ENCODE data around the gene RPL11. TPM values are rescaled to one million over a fixed set of nuclear protein-coding genes. Genes with fewer than 3 reads are reported as not detected.

Gene RPL11
- total RNA-seq (2013; cell fraction: nucleolus; rRNA removed), result 191 and 232 TPM in 2 replicates
- 2,159 and 2,394 TPM in 2 replicates for total RNA-seq (2014; rRNA removed)
- 3,824 and 3,837 TPM in 2 replicates for total RNA-seq (2014; rRNA removed; fragmentation: Illumina TruSeq; extraction: Trizol)
- 1,753 and 1,779 TPM in 2 replicates for total RNA-seq (2021)
- polyA plus RNA-seq (2011; ENCODE audit: low read depth), result 9,950 TPM
- polyA plus RNA-seq (2011; rRNA removed), result 2,789 and 3,603 TPM in 2 replicates
- polyA plus RNA-seq (2011; cell fraction: cytosol; rRNA removed), result 1,357 and 1,376 TPM in 2 replicates
- polyA plus RNA-seq (2011; cell fraction: nucleus; rRNA removed), result 510 and 599 TPM in 2 replicates
- 5,396 and 6,845 TPM in 2 replicates for polyA plus RNA-seq (2012)
- polyA plus RNA-seq (2014; fragmentation: Illumina TruSeq; extraction: Trizol), result 4,611 and 5,379 TPM in 2 replicates
- polyA plus RNA-seq (2014; fragmentation: Nextera tagmentation; extraction: Ambion mirVana), result 1,000 to 10,000 TPM; 2,510 to 2,532 TPM
- 3,466 and 3,676 TPM in 2 replicates for polyA plus RNA-seq (2014; rRNA removed)
- 1,000 to 10,000 TPM in 1 of 2 experiments, 100 to 1,000 TPM in 1; 968 to 1,082 TPM for polyA plus RNA-seq (2016; fragmentation: Nextera tagmentation; extraction: Ambion mirVana)
- 658 and 753 TPM in 2 replicates for polyA minus RNA-seq (2011; rRNA and poly(A)+ RNA removed)
- 378 and 399 TPM in 2 replicates for polyA minus RNA-seq (2011; cell fraction: cytosol; rRNA and poly(A)+ RNA removed)
- polyA minus RNA-seq (2011; cell fraction: nucleus; rRNA and poly(A)+ RNA removed), result 128 and 191 TPM in 2 replicates
- Bru-seq, nascent RNA, result percentile 100 among the genes with signal in this experiment
- percentile 100 among the genes with signal in this experiment for BruChase-seq, experiment 1, labeled RNA remaining after a 6-hour chase
- percentile 99 among the genes with signal in this experiment for BruChase-seq, experiment 2, labeled RNA remaining after a 2-hour chase
- long read RNA-seq, experiment 1, transcript RPL11-206 (6 exons, 1,017 nt), result major isoform, 1,151 of 1,625 reads
- long read RNA-seq, experiment 1, transcript RPL11-201 (6 exons, 660 nt), result minor isoform, 106 of 1,625 reads
- long read RNA-seq, experiment 1, transcript RPL11-203 (5 exons, 879 nt), result minor isoform, 326 of 1,625 reads
- long read RNA-seq, experiment 1, partial matches to known transcripts, result 14 of 1,625 reads
- long read RNA-seq, experiment 1, other reads (novel, unspliced or antisense), result 27 of 1,625 reads
- long read RNA-seq, experiment 2, transcript RPL11-201 (6 exons, 660 nt), result minor isoform, 448 of 4,263 reads
- long read RNA-seq, experiment 2, transcript RPL11-202 (5 exons, 1,600 nt), result minor isoform, 8 of 4,263 reads
- long read RNA-seq, experiment 2, transcript RPL11-206 (6 exons, 1,017 nt), result major isoform, 3,507 of 4,263 reads
- long read RNA-seq, experiment 2, transcript RPL11-203 (5 exons, 879 nt), result minor isoform, 205 of 4,263 reads
- long read RNA-seq, experiment 2, partial matches to known transcripts, result 59 of 4,263 reads
- long read RNA-seq, experiment 2, other reads (novel, unspliced or antisense), result 36 of 4,263 reads

- peak within 1 kb of the TSS; percentile 95 for H3K27ac ChIP-seq (ENCODE audit: control insufficient read depth, insufficient read depth)
- DNase-seq (ENCODE audit: low read depth, low spot score) (peak; percentile 84), ATAC-seq (peak; percentile 94), FAIRE-seq (peak; percentile 70)
- no peaks in the 10 kb centered on the region for H3K27me3 ChIP-seq (replicated peaks in 1 of 2; ENCODE audit: control insufficient read depth in 2 of 2, insufficient read depth in 2 of 2, low read length in 1 of 2)
- intact Hi-C loops (cut with micrococcal nuclease; ENCODE audit: unreplicated experiment) (no loop called here), in situ Hi-C loops (cut with MboI) (loop anchor here (5.0 kb wide), 1 partner anchor 56 kb away; no protein-coding TSS in a partner anchor)
- H3K4me1 ChIP-seq (ENCODE audit: control insufficient read depth, insufficient read depth, low read length), result peaks cover 8% of the 10 kb centered on the region
- RAD21 ChIA-PET (ENCODE audit: unreplicated experiment), result interaction anchor here (0.6 to 2.9 kb wide), 11 partner anchors 28 to 137 kb away, joined by 3 to 48 read pairs (median 5); partner anchors contain the start of genes ELOA and PITHD1
- H3K36me3 ChIP-seq (ENCODE audit: control insufficient read depth in 2 of 2, insufficient read depth in 2 of 2, low read length in 1 of 2), result peaks cover 14 to 36% of the 10 kb centered on the region in 2 experiments
- CTCF ChIA-PET, result interaction anchor here (0.6 to 10.5 kb wide), 23 partner anchors 9 to 256 kb away, joined by 3 to 155 read pairs (median 4); partner anchors contain the start of gene ELOA
- peak within 1 kb of the TSS; percentile 91 for H2AFZ ChIP-seq (ENCODE audit: control insufficient read depth, low read depth, low read length)
- H3K79me2 ChIP-seq (ENCODE audit: control insufficient read depth, insufficient read depth, low read length), result peaks cover 53% of the 10 kb centered on the region
- peak within 1 kb of the TSS; percentile 74 for H3K4me2 ChIP-seq (ENCODE audit: control insufficient read depth, insufficient read depth)
- SMC1A ChIA-PET (ENCODE audit: uncharacterized antibody, unreplicated experiment), result interaction anchor here (0.6 to 10.9 kb wide), 13 partner anchors 8 to 759 kb away, joined by 3 to 137 read pairs (median 4); partner anchors contain the start of gene ELOA
- under 1% methylated on average over 45 of the region's 45 CpGs for WGBS (ENCODE audit: insufficient coverage, insufficient replicate concordance, low lambda C conversion rate, missing lambda C conversion rate)
- peaks cover 11% of the 10 kb centered on the region for H4K20me1 ChIP-seq (ENCODE audit: control insufficient read depth, insufficient read depth)
- no TSS peak for BruUV-seq (replicated peaks)
- no peaks in the 10 kb centered on the region for H3K9me3 ChIP-seq (replicated peaks; ENCODE audit: control insufficient read depth, insufficient read depth, low read length)
- POLR2A ChIA-PET, result interaction anchor here (0.6 to 2.1 kb wide), 14 partner anchors 8 to 304 kb away, joined by 3 to 8 read pairs (median 4); partner anchors contain the start of genes ELOA and PITHD1
- H3K9ac ChIP-seq (ENCODE audit: control insufficient read depth, insufficient read depth, low read length), result peak within 1 kb of the TSS; percentile 91
- peak within 1 kb of the TSS; percentile 87 for H3K4me3 ChIP-seq
- TF ChIP-seq TCF7 (IDR thresholded peaks at IDR 0.05; ENCODE audit: borderline replicate concordance) (no peak), SIX5 (IDR thresholded peaks at IDR 0.05; ENCODE audit: low read depth, low read length, severe bottlenecking) (peak; percentile 41), HDAC2 (IDR thresholded peaks at IDR 0.05) (no peak), YBX1 (IDR thresholded peaks at IDR 0.05) (no peak), IRF4 (IDR thresholded peaks at IDR 0.05; ENCODE audit: low read depth, low read length) (no peak), NR2C1 (IDR thresholded peaks at IDR 0.05) (peak; percentile 74), CHD1 (IDR thresholded peaks at IDR 0.05; ENCODE audit: low read depth, low read length) (peak; percentile 88; the same call in 1 of the 2 replicates), RB1 (IDR thresholded peaks at IDR 0.05; ENCODE audit: borderline replicate concordance) (peak; percentile 83; the same call in 1 of the 2 replicates), WRNIP1 (IDR thresholded peaks at IDR 0.05; ENCODE audit: borderline replicate concordance, low read depth, low read length) (no peak), PML (IDR thresholded peaks at IDR 0.05; ENCODE audit: low read length) (peak; percentile 99)
- TF ChIP-seq, protein P1, sequence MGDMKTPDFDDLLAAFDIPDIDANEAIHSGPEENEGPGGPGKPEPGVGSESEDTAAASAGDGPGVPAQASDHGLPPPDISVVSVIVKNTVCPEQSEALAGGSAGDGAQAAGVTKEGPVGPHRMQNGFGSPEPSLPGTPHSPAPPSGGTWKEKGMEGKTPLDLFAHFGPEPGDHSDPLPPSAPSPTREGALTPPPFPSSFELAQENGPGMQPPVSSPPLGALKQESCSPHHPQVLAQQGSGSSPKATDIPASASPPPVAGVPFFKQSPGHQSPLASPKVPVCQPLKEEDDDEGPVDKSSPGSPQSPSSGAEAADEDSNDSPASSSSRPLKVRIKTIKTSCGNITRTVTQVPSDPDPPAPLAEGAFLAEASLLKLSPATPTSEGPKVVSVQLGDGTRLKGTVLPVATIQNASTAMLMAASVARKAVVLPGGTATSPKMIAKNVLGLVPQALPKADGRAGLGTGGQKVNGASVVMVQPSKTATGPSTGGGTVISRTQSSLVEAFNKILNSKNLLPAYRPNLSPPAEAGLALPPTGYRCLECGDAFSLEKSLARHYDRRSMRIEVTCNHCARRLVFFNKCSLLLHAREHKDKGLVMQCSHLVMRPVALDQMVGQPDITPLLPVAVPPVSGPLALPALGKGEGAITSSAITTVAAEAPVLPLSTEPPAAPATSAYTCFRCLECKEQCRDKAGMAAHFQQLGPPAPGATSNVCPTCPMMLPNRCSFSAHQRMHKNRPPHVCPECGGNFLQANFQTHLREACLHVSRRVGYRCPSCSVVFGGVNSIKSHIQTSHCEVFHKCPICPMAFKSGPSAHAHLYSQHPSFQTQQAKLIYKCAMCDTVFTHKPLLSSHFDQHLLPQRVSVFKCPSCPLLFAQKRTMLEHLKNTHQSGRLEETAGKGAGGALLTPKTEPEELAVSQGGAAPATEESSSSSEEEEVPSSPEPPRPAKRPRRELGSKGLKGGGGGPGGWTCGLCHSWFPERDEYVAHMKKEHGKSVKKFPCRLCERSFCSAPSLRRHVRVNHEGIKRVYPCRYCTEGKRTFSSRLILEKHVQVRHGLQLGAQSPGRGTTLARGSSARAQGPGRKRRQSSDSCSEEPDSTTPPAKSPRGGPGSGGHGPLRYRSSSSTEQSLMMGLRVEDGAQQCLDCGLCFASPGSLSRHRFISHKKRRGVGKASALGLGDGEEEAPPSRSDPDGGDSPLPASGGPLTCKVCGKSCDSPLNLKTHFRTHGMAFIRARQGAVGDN (IDR thresholded peaks at IDR 0.05), result no peak
- TF ChIP-seq, protein P2, sequence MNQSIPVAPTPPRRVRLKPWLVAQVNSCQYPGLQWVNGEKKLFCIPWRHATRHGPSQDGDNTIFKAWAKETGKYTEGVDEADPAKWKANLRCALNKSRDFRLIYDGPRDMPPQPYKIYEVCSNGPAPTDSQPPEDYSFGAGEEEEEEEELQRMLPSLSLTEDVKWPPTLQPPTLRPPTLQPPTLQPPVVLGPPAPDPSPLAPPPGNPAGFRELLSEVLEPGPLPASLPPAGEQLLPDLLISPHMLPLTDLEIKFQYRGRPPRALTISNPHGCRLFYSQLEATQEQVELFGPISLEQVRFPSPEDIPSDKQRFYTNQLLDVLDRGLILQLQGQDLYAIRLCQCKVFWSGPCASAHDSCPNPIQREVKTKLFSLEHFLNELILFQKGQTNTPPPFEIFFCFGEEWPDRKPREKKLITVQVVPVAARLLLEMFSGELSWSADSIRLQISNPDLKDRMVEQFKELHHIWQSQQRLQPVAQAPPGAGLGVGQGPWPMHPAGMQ (IDR thresholded peaks at IDR 0.05; ENCODE audit: borderline replicate concordance), result no peak
Measured at GRCh38 chr1:23691499-23692307, at the start of gene RPL11. TSS of gene RPL11 (plus strand) at chr1:23691806. CDS start at chr1:23691824, 18 bp downstream.

Measured in GM12878 (cell line).